BLaER1 (cell line): Measurements from ENCODE around the gene GLDC.

Experiments
- H3K27ac ChIP-seq: shearing (Covaris generic); formaldehyde crosslinking; 2 replicates; pipeline ENCODE4 v1.8.1; 2022
- H3K27me3 ChIP-seq: shearing (Covaris generic); formaldehyde crosslinking; 2 replicates; pipeline ENCODE4 v1.8.1; 2022
- H3K36me3 ChIP-seq: shearing (Covaris generic); formaldehyde crosslinking; 2 replicates; pipeline ENCODE4 v1.8.1; 2022
- H3K4me1 ChIP-seq: shearing (Covaris generic); formaldehyde crosslinking; 2 replicates; pipeline ENCODE4 v1.8.1; 2022
- H3K4me2 ChIP-seq: shearing (Covaris generic); formaldehyde crosslinking; 2 replicates; pipeline ENCODE4 v1.8.1; 2022
- H3K4me3 ChIP-seq: shearing (Covaris generic); formaldehyde crosslinking; 2 replicates; pipeline ENCODE4 v1.8.1; 2022
- H3K9ac ChIP-seq: shearing (Covaris generic); formaldehyde crosslinking; 2 replicates; pipeline ENCODE4 v1.8.1; 2022
- H3K9me3 ChIP-seq: shearing (Covaris generic); formaldehyde crosslinking; 2 replicates; pipeline ENCODE4 v1.8.1; 2022
- H4K20me1 ChIP-seq: shearing (Covaris generic); formaldehyde crosslinking; 2 replicates; pipeline ENCODE4 v1.8.1; 2022
- Cebpa-rat ChIP-seq: shearing (Covaris generic); IDR thresholded peaks from 2 replicates; pipeline ENCODE4 v1.8.1; 2022

The GLDC gene

GRCh38 chr9:6489099-6489498, 156.4 kb downstream of the GLDC start:
- H3K4me3 ChIP-seq: no peak overlapping the region
- no peaks in the 10 kb centered on the region for H3K27me3 ChIP-seq
- H3K4me1 ChIP-seq: no peaks in the 10 kb centered on the region
- H3K9me3 ChIP-seq: no peaks in the 10 kb centered on the region
- TF ChIP-seq Cebpa-rat: no peak
- H3K27ac ChIP-seq: no peak overlapping the region
- peaks cover 63% of the 10 kb centered on the region for H4K20me1 ChIP-seq
- H3K4me2 ChIP-seq: no peak overlapping the region
- H3K36me3 ChIP-seq: peaks cover 94% of the 10 kb centered on the region
- H3K9ac ChIP-seq: no peak overlapping the region

GRCh38 chr9:6488395-6488794, 157.1 kb downstream of the GLDC start:
- Histone ChIP-seq H3K36me3 (peaks cover 94% of the 10 kb centered on the region), H3K9ac (no peak overlapping the region), H3K9me3 (no peaks in the 10 kb centered on the region), H3K27me3 (no peaks in the 10 kb centered on the region), H4K20me1 (peaks cover 58% of the 10 kb centered on the region), H3K4me3 (no peak overlapping the region), H3K4me2 (no peak overlapping the region), H3K4me1 (no peaks in the 10 kb centered on the region), H3K27ac (no peak overlapping the region)
- TF ChIP-seq Cebpa-rat: no peak

GRCh38 chr9:6484210-6484609, 161.3 kb downstream of the GLDC start:
- H3K9ac ChIP-seq: no peak overlapping the region
- H3K4me1 ChIP-seq: no peaks in the 10 kb centered on the region
- peaks cover 99% of the 10 kb centered on the region for H3K36me3 ChIP-seq
- H4K20me1 ChIP-seq: peaks cover 52% of the 10 kb centered on the region
- no peak overlapping the region for H3K4me2 ChIP-seq
- no peaks in the 10 kb centered on the region for H3K27me3 ChIP-seq
- H3K27ac ChIP-seq: no peak overlapping the region
- no peak for TF ChIP-seq Cebpa-rat
- no peaks in the 10 kb centered on the region for H3K9me3 ChIP-seq
- no peak overlapping the region for H3K4me3 ChIP-seq
